CD4-positive, alpha-beta T cell treated with Interleukin-1 beta for 1 hour (primary cell): ENCODE results near the gene GDPD4.

ENCODE experiments used
- DNase-seq, 2 donors: peaks; one replicate each; pipeline ENCODE4 v3.0.0-alpha.2; 2020 to 2022

GDPD4 gene

GRCh38 chr11:77232242-77232641 is 69.2 kb downstream of the GDPD4 start:
- no peak for DNase-seq

DNA sequence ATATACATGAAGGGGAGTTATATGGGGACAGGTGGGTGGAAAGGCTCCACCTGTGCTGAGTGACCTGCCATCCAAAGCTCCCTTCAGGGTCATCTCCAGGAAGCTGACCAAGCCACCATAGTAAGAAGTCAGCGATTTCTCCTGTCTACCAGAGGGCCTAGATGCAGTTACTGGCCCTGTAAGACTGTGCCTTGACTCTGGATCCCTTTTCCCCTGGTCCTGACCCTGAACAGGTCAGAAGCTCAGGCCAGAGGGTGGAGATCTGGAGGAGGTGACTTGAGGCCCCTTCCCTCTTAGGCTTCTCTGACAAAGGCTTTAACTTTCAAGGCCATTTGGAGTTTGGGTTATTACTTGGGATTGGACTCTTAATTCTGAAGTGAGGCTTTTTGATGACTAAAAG is 69.7 kb downstream of the GDPD4 start:
- DNase-seq: no peak

DNA sequence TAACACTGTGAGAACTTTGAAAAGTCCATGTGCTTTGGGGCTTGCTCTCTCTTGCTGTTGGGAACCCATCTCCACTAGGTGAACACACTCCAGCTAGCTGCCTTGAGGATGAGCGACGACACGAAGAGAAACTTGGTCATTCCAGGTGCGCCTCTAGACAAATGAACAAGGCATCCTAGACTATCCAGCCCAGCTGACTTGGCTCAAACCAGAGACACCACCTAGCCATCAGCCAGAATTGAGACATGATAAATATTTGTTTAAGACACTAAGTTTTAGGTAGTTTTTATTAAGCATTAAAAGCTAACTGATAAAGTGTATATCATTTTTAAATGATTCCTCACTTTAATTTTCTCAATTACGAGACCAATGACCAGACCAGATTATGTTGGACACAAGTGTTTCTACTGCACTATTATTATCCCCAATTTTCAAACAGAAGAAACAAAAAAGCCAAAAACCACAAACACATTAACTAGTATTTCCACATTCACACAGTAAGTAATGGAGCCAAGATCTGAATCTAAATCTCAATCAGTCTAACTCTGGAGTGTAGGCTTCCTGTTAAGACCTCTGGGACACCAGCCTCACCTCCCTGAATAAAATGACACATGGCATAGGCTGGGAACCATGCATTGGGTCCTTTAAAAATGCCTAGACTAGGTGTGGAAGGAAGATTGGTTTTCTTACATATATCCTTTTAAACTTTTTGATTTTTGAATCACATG is 70.4 kb downstream of the GDPD4 start:
- DNase-seq: no peak

GRCh38 chr11:77223797-77224196 is 77.7 kb downstream of the GDPD4 start:
- DNase-seq: no peak

DNA sequence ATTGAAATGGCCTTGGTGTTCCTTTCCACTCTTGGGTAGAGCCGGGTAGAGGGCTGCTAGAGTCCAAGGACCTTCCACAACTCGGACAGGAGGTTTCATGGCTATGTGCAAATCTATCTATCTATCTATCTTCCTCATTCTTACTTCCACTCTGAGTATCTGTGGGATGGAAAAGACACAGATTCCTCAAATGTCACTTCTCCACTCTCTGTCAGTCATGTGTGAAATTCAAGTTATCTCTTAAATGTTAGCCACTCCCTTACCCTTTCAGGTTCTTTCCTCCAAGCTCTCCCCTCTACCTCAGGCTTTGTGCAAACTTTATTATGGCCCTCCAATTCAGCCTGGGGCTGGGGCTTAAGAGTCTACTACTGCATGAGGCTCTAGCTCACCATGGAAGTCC is 84.3 kb downstream of the GDPD4 start:
- no peak for DNase-seq

DNA sequence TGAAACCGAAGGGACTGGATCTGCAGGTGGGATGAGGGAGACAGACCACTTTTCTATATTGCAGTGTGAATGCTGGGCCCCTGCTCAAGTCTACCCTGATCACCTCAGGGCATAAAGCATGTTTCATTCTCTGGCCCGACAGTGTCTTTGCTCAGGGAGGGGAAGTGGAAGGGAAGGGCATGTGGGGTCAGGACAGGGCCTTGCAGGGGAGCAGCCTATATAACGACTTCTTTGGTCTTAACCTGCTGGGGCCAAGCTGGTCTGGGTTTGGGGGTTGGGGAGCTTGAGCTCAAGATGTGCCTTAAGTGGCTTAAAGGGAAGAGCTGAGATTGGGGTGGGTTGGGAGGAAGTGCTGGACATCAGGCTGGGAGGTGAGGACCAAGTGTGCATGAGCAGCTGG is 86.4 kb downstream of the GDPD4 start:
- DNase-seq: no peak

DNA sequence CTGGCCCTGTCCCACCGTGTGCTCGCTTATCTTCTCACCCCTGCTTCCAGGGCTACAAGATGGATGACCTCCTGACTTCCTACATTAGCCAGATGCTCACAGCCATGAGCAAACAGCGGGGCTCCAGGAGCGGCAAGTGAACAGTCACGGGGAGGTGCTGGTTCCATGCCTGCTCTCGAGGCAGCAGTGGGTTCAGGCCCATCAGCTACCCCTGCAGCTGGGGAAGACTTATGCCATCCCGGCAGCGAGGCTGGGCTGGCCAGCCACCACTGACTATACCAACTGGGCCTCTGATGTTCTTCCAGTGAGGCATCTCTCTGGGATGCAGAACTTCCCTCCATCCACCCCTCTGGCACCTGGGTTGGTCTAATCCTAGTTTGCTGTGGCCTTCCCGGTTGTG is 86.9 kb downstream of the GDPD4 start:
- DNase-seq: no peak

DNA sequence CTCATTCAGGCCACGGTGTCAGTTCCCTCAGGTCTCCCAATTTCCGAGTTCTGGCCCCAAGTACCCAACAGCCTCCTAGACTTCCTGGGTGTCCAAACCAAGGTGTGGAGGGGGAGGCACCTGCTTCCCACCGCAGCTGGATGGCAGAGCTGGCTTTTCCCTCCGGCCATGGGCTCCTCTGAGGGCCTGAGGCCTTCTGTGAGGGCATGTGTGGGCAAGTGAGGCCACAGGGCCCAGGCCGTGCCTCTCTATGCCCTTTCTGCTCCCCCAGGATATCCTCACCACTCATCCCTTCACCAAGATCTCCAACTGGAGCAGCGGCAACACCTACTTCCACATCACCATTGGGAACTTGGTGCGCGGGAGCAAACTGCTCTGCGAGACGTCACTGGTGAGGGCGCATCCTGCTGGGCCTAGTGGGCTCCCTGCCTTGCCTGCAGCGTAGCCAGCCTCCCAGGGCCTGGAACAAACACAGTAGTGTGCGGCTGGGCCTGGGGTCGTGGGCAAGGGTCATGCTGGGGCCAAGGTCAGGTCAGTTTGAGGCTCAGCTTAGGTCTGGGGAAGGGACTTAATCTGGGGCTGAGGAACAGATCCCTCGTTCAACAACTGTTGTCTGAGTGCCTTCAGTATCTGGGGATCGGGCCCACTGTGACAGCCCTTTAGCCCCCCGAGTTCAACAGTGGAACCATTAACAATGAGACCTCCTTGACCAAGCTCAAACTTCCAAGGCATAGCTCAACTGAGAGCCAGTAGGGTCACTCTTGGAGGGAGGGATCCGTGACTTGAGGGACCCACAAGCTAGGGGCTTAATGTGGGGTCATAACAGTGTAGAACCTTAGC is 87.7 kb downstream of the GDPD4 start:
- no peak for DNase-seq

DNA sequence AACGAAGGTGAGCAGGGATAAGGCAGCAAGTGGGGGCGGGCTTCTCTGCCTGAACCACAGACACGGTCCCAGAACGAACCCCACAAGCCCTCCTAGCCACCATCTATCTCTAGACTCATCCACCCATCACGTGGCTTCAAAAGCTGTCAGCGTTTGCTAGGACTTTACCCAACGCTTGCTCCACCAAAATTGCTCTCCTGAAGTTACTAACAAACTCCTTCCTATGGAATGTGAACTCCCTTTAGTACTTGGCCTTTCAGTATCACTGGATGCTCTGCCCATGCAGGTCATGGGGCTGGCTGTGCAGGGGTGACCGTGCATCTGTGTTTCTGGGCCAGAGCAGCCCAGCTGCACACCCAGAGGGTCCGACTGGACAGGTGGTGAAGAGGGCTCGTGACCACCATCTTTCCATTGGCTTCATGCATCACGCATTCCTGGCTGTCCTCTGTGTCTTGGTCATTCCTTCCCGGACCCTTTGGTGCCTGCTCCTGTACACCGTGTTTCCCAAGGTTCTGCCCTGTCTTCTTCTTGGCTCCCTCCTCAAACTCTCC is 88.4 kb downstream of the GDPD4 start:
- DNase-seq: no peak

DNA sequence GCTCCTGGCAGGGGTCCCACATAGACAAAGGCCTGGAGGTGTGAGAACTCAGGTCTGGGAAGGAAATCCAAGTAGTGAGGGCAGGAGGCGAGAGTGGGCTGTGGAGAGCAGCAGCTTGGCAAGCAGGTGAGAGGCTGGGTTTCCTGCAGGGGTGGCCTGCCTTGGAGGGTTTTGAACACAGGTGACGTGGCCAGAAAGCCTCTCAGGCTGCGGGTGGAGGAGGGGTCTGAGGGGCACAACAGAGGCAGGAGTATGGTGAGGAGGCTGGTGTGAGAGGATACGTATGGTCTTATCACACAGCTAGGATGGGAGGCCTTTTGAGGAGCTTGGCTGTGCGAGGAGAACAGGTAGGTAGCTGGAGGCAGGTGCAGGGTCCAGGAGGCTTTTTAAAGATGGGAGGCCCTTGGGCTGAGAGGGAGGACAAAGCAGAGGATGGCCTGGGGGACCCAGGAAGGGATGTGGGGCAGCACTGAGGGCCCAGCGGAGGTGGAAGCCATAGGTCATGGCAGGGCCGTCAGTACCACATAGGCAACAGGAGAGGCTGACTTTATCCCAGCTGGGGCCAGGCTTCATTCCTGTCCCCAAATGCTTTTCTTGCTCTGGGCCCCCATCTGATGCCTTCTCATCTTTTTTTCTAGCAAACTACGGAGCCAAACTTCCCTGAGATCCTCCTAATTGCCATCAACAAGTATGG is 89.0 kb downstream of the GDPD4 start:
- DNase-seq: no peak

GRCh38 chr11:77211594-77212251 is 89.8 kb downstream of the GDPD4 start:
- DNase-seq: no peak

GRCh38 chr11:77211040-77211451 is 90.4 kb downstream of the GDPD4 start:
- no peak for DNase-seq

- no peak for DNase-seq
These were observed 91.8 kb downstream of the GDPD4 start for GRCh38 chr11:77209663-77210062.

- no peak for DNase-seq
These were observed 93.0 kb downstream of the GDPD4 start for GRCh38 chr11:77208535-77208934.

- DNase-seq: no peak
These were observed 93.7 kb downstream of the GDPD4 start for GRCh38 chr11:77207618-77208313.

GRCh38 chr11:77207019-77207485 is 94.4 kb downstream of the GDPD4 start:
- DNase-seq: no peak

DNA sequence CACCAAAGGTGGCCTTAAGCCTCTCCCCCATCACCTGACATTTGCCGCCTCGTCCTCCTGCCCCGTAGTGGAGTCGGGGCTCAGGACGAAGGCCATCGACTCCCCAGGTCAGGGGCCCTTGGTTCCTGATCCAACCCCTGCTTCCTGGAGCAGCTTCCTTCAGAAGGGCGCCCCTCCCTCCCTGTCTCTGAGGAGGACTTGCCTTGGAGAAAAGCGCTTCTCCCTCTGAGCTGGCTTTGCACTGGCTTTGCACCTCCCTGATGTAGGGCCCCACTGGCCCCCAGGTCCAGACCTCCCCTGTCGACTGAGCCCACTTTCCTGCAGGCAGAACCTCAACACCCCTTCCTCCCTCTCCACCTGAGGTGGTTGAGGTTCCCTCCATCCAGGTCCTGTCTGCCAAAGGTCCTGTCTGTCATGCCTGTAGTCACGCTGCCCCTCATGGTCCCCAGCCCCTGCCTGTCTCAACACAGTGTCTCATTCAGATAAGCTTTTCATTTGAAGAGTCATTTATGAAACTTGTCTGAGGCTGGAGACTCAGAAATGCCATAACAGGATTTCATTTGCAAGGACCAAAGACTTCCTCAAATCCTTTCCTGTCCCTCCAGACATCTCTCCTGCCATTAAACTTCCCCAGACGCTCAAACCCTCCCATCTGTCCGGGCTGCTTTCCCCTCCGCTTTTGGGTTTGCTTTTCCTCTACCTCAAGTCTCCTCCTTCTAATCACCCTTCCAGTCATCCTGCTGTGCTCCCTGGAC is 95.0 kb downstream of the GDPD4 start:
- DNase-seq: no peak

- DNase-seq: no peak
These were observed 95.8 kb downstream of the GDPD4 start for GRCh38 chr11:77205467-77206263.

- no peak for DNase-seq
These were observed 96.6 kb downstream of the GDPD4 start for GRCh38 chr11:77204754-77205466.
